Trophoblast cell (in vitro differentiated cells and primary cell): ENCODE data around the gene UPK3A.
A peak's percentile ranks its signal among the peaks of the same experiment; 100 is the strongest.

Experiments
- DNase-seq, 2 donors: peaks; one replicate each; pipeline ENCODE4 v3.0.0-alpha.2; 2016
- H2AFZ ChIP-seq: 2 replicates; pipeline ENCODE4 v1.6.1; 2013; ENCODE audit warnings: low read length, moderate library complexity, mild to moderate bottlenecking; ENCODE audit not compliant: insufficient read depth, poor library complexity
- H2AK5ac ChIP-seq: 2 replicates; pipeline ENCODE4 v1.6.1; 2013; ENCODE audit warnings: mild to moderate bottlenecking, low read length
- H2BK120ac ChIP-seq: 2 replicates; pipeline ENCODE4 v1.6.1; 2013; ENCODE audit warnings: low read length, mild to moderate bottlenecking, moderate library complexity; ENCODE audit not compliant: insufficient read depth, poor library complexity
- H2BK12ac ChIP-seq: 2 replicates; pipeline ENCODE4 v1.6.1; 2013; ENCODE audit warnings: mild to moderate bottlenecking, low read length, moderate library complexity
- H2BK5ac ChIP-seq: 2 replicates; pipeline ENCODE4 v1.6.1; 2013; ENCODE audit warnings: low read length, low read depth, moderate library complexity, mild to moderate bottlenecking; ENCODE audit not compliant: poor library complexity
- H3K14ac ChIP-seq: 2 replicates; pipeline ENCODE4 v1.6.1; 2013; ENCODE audit warnings: mild to moderate bottlenecking, low read length
- H3K18ac ChIP-seq: 2 replicates; pipeline ENCODE4 v1.6.1; 2013; ENCODE audit warnings: mild to moderate bottlenecking, low read length
- H3K23ac ChIP-seq: 2 replicates; pipeline ENCODE4 v1.6.1; 2013; ENCODE audit warnings: low read length
- H3K27ac ChIP-seq: 2 replicates; pipeline ENCODE4 v1.5.1; 2013; ENCODE audit warnings: low read depth, mild to moderate bottlenecking, inconsistent platforms, low read length, moderate library complexity
- H3K27me3 ChIP-seq: 2 replicates; pipeline ENCODE4 v1.6.1; 2013; ENCODE audit warnings: inconsistent platforms, mild to moderate bottlenecking, low read length, moderate library complexity; ENCODE audit not compliant: insufficient read depth
- H3K36me3 ChIP-seq, 2 experiments: 1 replicate in 1 of 2; 2 replicates in 1 of 2; pipeline ENCODE4 v1.6.1; 2013; ENCODE audit warnings: low read length in 2 of 2, mild to moderate bottlenecking in 2 of 2, moderate library complexity in 1 of 2; ENCODE audit not compliant: insufficient read depth in 2 of 2, control insufficient read depth in 1 of 2
- H3K4ac ChIP-seq: 2 replicates; pipeline ENCODE4 v1.6.1; 2013; ENCODE audit warnings: low read depth, mild to moderate bottlenecking, low read length, moderate library complexity
- H3K4me1 ChIP-seq, 2 experiments: 1 replicate in 1 of 2; 2 replicates in 1 of 2; pipeline ENCODE4 v1.6.1; 2013; ENCODE audit warnings: low read length in 2 of 2, mild to moderate bottlenecking in 2 of 2, moderate library complexity in 1 of 2; ENCODE audit not compliant: insufficient read depth in 2 of 2, control insufficient read depth in 1 of 2
- H3K4me2 ChIP-seq: 2 replicates; pipeline ENCODE4 v1.6.1; 2013; ENCODE audit warnings: inconsistent platforms, mild to moderate bottlenecking, low read length, moderate library complexity
- H3K4me3 ChIP-seq: 2 replicates; pipeline ENCODE4 v1.5.1; 2013; ENCODE audit warnings: mild to moderate bottlenecking, low read depth, low read length, inconsistent platforms
- H3K79me1 ChIP-seq: one replicate; pipeline ENCODE4 v1.6.1; 2013; ENCODE audit warnings: low read length
- H3K79me2 ChIP-seq: 2 replicates; pipeline ENCODE4 v1.6.1; 2013; ENCODE audit warnings: low read length, mild to moderate bottlenecking; ENCODE audit not compliant: control insufficient read depth, insufficient read depth, poor library complexity
- H3K9ac ChIP-seq: 2 replicates; pipeline ENCODE4 v1.6.1; 2013; ENCODE audit warnings: mild to moderate bottlenecking, low read length
- H3K9me3 ChIP-seq: 2 replicates; pipeline ENCODE4 v1.6.1; 2013; ENCODE audit warnings: low read depth, mild to moderate bottlenecking, control low read depth, inconsistent platforms, low read length; ENCODE audit not compliant: insufficient read depth
- H4K12ac ChIP-seq: 2 replicates; pipeline ENCODE4 v1.6.1; 2013; ENCODE audit warnings: low read depth, mild to moderate bottlenecking, low read length, moderate library complexity
- H4K8ac ChIP-seq: 2 replicates; pipeline ENCODE4 v1.6.1; 2013; ENCODE audit warnings: low read depth, mild to moderate bottlenecking, low read length, moderate library complexity
- H4K91ac ChIP-seq: one replicate; pipeline ENCODE4 v1.6.1; 2013; ENCODE audit warnings: low read depth, mild to moderate bottlenecking, low read length, moderate library complexity
- WGBS: extraction: QIAGEN DNeasy Blood & Tissue Kit; methylation state at CpG from one replicate; pipeline ENCODE4 v1.1.7; 2013; ENCODE audit warnings: missing lambda C conversion rate; ENCODE audit not compliant: insufficient read length, insufficient coverage; ENCODE audit errors: extremely low coverage; 5-methylcytosine and 5-hydroxymethylcytosine counted together

The UPK3A gene

DNA sequence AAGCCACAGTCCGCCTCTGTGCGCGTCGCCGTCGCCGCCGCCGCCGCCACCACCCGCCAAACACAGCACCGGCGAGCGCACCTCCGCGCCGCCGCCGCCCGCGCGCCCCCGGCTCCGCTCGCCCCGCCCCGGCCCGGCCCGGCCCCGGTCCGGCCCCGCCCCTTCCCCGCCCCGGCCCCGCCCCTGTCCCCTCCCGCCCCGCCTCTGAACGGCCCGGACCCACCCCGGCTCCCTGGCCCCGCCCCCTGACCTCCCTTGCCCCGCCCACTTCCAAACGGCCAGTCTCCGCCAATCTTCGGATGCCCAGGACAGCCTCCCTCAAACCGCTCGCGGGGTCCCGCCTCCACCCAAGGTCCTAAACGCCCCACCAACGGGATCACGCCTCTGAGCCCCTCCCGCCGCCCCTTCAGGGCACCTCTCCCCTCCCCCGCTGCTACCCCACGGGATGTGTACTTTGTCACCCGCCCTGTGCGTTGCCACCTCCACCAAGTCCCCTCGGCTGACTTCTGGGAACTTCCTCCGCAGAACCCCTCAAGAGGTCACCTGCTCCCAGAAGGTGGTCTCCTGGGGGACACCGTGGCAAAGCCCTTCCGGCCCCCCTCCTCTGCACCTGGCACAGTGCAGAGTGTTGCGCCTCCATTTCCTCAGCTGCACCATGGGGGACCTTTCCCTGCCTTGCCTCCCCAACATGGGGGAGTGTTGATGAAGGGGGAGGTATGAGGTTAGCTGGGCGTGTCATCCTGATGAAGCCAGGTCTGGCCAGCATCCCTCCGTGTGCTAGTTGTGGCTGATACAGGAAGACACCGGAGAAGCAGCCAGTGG, 43.7 kb upstream of the UPK3A start, which contains the start of gene KIAA0930:
KIAA0930 (minus strand) TSS at position 85 of the 822 bp plus-strand sequence. CDS start 191 bp downstream, outside the sequence.
- Histone ChIP-seq H3K23ac (no peak within 1 kb of the TSS), H3K27me3 (no peaks in the 10 kb centered on the region), H3K4me1 (peaks cover 21 to 28% of the 10 kb centered on the region in 2 experiments), H4K91ac (peak within 1 kb of the TSS; percentile 68), H3K79me2 (peaks cover 7% of the 10 kb centered on the region), H3K4ac (peak within 1 kb of the TSS; percentile 19), H2BK120ac (peak within 1 kb of the TSS; percentile 53), H2BK12ac (peak within 1 kb of the TSS; percentile 21), H3K79me1 (peaks cover 14% of the 10 kb centered on the region), H3K14ac (peak within 1 kb of the TSS; percentile 61), H2AFZ (peak within 1 kb of the TSS; percentile 77), H4K12ac (peak within 1 kb of the TSS; percentile 52), H2AK5ac (peak within 1 kb of the TSS; percentile 35), H3K18ac (peak within 1 kb of the TSS; percentile 86), H3K27ac (no peak within 1 kb of the TSS), H3K9me3 (peaks cover 2% of the 10 kb centered on the region), H3K4me3 (peak within 1 kb of the TSS; percentile 86), H3K9ac (peak within 1 kb of the TSS; percentile 70), H3K36me3 (peaks cover 10 to 20% of the 10 kb centered on the region in 2 experiments), H2BK5ac (no peak within 1 kb of the TSS), H3K4me2 (peak within 1 kb of the TSS; percentile 90), H4K8ac (peak within 1 kb of the TSS; percentile 11)
- DNase-seq, result peak in 1 of 2 donors; percentile 56
- WGBS, result no CpG with 5 or more reads among the region's 66 CpGs

GRCh38 chr22:45242778-45243191, 42.0 kb upstream of the UPK3A start:
- Histone ChIP-seq H3K4me1 (peaks cover 22 to 29% of the 10 kb centered on the region in 2 experiments), H4K8ac (no peak overlapping the region), H3K14ac (no peak overlapping the region), H3K27ac (no peak overlapping the region), H3K36me3 (peaks cover 3 to 9% of the 10 kb centered on the region in 2 experiments), H3K4ac (no peak overlapping the region), H4K91ac (no peak overlapping the region), H3K9me3 (peaks cover 2% of the 10 kb centered on the region), H3K4me2 (no peak overlapping the region), H3K23ac (no peak overlapping the region), H3K9ac (no peak overlapping the region), H3K79me2 (peaks cover 7% of the 10 kb centered on the region), H2BK5ac (no peak overlapping the region), H2BK120ac (no peak overlapping the region), H4K12ac (no peak overlapping the region), H2BK12ac (no peak overlapping the region), H3K79me1 (peaks cover 22% of the 10 kb centered on the region), H3K27me3 (no peaks in the 10 kb centered on the region), H2AFZ (no peak overlapping the region), H3K18ac (no peak overlapping the region), H3K4me3 (no peak overlapping the region), H2AK5ac (no peak overlapping the region)
- WGBS, result no CpG with 5 or more reads among the region's 7 CpGs
- DNase-seq, result no peak

DNA sequence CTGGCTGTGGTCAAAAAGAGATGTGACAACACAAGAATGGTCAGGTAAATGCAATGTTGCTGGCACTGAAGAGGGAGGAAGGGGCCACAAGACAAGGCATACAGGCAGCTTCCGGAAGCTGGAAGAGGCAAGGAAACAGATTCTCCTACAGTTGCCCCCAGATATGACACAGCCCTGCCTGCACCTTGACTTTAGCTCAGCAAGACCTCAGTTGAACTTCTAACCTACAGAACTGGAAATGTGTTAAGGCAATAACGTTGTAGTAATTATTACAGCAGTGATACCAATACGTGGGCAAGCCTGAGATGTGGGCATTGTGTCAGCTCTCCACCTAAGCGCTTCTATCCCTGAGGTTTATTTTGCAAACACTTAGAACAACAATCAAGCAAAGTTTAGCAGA, 39.8 kb upstream of the UPK3A start:
- Histone ChIP-seq H3K9me3 (no peaks in the 10 kb centered on the region), H3K36me3 (no peaks in the 10 kb centered on the region), H2AK5ac (peak overlapping the region; percentile 15), H3K27ac (no peak overlapping the region), H3K14ac (no peak overlapping the region), H2BK5ac (no peak overlapping the region), H4K12ac (no peak overlapping the region), H3K4ac (no peak overlapping the region), H3K18ac (no peak overlapping the region), H3K27me3 (no peaks in the 10 kb centered on the region), H3K79me2 (peaks cover 6% of the 10 kb centered on the region), H3K4me1 (peaks cover 13 to 26% of the 10 kb centered on the region in 2 experiments), H3K4me3 (no peak overlapping the region), H3K9ac (no peak overlapping the region), H4K8ac (no peak overlapping the region), H3K79me1 (peaks cover 23% of the 10 kb centered on the region), H3K4me2 (no peak overlapping the region), H3K23ac (no peak overlapping the region), H2AFZ (no peak overlapping the region), H2BK120ac (no peak overlapping the region), H4K91ac (no peak overlapping the region), H2BK12ac (no peak overlapping the region)
- DNase-seq, result no peak
- WGBS, result no CpG with 5 or more reads among the region's 4 CpGs

DNA sequence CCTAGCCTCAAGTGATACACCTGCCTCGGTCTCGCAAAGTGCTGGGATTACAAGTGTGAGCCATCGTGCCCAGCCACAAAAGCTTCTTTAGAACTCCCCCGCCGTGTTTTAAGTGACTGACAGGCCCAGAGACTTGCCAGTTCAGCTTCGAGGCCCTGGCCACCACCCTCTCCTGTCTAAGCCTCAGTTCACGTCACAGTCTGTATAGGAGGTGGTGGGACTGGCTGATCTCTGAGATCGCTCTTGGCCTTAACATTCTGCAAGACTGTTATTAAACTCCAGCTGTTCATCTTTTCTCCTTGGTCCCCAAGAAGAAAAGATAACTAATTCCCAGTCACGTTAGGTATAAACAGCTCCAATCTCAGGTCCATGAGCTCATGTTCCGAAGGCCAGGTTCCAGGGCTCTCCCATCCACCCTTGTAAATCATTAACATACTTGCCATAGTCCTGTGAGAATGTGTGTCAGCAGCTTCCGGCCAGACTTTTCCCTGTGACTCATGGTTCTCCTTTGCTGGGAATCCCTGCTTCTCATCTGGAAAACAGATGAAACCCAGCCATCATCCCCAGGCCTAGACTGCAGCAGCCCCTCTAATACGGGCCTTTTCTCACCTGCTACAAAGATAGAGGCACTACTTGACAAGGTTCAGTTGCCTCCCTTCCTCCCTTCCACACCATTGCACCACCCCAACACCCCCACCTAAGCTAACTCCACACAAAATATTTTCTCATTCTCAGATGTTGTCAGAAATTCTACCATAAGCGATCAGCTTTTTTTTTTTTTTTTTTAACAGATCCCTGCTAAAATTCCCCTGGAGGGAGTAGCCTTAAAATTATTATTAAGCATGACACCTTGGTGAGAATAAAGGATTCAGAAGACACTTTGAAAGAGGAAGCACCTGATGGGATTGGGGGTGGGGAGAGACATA, 38.4 kb upstream of the UPK3A start:
- WGBS, result no CpG with 5 or more reads among the region's 13 CpGs
- DNase-seq, result peak; percentile 96 to 97
- peak overlapping the region; percentile 82 for H2AK5ac ChIP-seq

More for the DNA sequence above, 38.4 kb upstream of the UPK3A start:
- H3K4me1 ChIP-seq, result peaks cover 9 to 23% of the 10 kb centered on the region in 2 experiments
- H3K36me3 ChIP-seq, result no peaks in the 10 kb centered on the region
- peaks cover 14% of the 10 kb centered on the region for H3K79me1 ChIP-seq
- no peaks in the 10 kb centered on the region for H3K9me3 ChIP-seq
- H2BK5ac ChIP-seq, result peak overlapping the region; percentile 82
- H2BK12ac ChIP-seq, result peak overlapping the region; percentile 79
- H2BK120ac ChIP-seq, result peak overlapping the region; percentile 90
- H4K91ac ChIP-seq, result peak overlapping the region; percentile 71
- no peak overlapping the region for H3K18ac ChIP-seq
- no peak overlapping the region for H3K9ac ChIP-seq
- peak overlapping the region; percentile 80 for H3K27ac ChIP-seq
- H3K4me3 ChIP-seq, result no peak overlapping the region
- H3K4ac ChIP-seq, result no peak overlapping the region
- peak overlapping the region; percentile 43 for H3K4me2 ChIP-seq
- H3K14ac ChIP-seq, result no peak overlapping the region
- no peaks in the 10 kb centered on the region for H3K27me3 ChIP-seq
- peak overlapping the region; percentile 36 for H4K8ac ChIP-seq
- no peak overlapping the region for H3K23ac ChIP-seq
- no peaks in the 10 kb centered on the region for H3K79me2 ChIP-seq
- no peak overlapping the region for H4K12ac ChIP-seq
- no peak overlapping the region for H2AFZ ChIP-seq
